Panc1 (cell line): ENCODE data around the gene TGM4. TPM values are rescaled to one million over a fixed set of nuclear protein-coding genes. Genes with fewer than 3 reads are reported as not detected.
A peak's percentile ranks its signal among the peaks of the same experiment; 100 is the strongest.

Source experiments
- ATAC-seq: fragments of 200-7000 bp; cut with Tn5 transposase; 2 replicates; pipeline ENCODE4 v1.9.1; 2020; ENCODE audit warnings: mild to moderate bottlenecking, moderate library complexity
- BruUV-seq: library from RNA; stranded (reverse); fragments of 400-500 nt; replicated peaks from 2 replicates; lab custom pipeline; 2021; lab: Mats Ljungman, UMichigan
- CTCF ChIA-PET: fragments of 300-600 bp; sonication (Branson Sonifier 250); formaldehyde crosslinking; loops from one replicate; lab custom pipeline; 2022; ENCODE audit warnings: antibody characterized with exemption; lab: Charles Lee
- POLR2A ChIA-PET: fragments of 300-600 bp; sonication (Branson Sonifier 250); formaldehyde crosslinking; loops from one replicate; lab custom pipeline; 2022; ENCODE audit warnings: antibody characterized with exemption; lab: Charles Lee
- DNase-seq: peaks from one replicate; pipeline ENCODE4 v3.0.0-alpha.2; 2010; ENCODE audit warnings: low read depth, low spot score
- H3K27ac ChIP-seq: 2 replicates; pipeline ENCODE4 v1.5.1; 2011; ENCODE audit warnings: mild to moderate bottlenecking, low read length, inconsistent platforms
- H3K27me3 ChIP-seq: fragments of 200-500 bp; sonication (Bioruptor generic); 2 replicates; pipeline ENCODE4 v1.6.0; 2014; ENCODE audit warnings: low read length, inconsistent platforms; ENCODE audit not compliant: control insufficient read depth, insufficient read depth
- H3K36me3 ChIP-seq: fragments of 200-500 bp; sonication (Bioruptor generic); 2 replicates; pipeline ENCODE4 v1.5.1; 2014; ENCODE audit warnings: inconsistent platforms, mild to moderate bottlenecking, low read length, moderate library complexity; ENCODE audit not compliant: control insufficient read depth, insufficient read depth
- H3K4me1 ChIP-seq: 2 replicates; pipeline ENCODE4 v1.5.1; 2011; ENCODE audit warnings: inconsistent platforms, mild to moderate bottlenecking, low read length, moderate library complexity; ENCODE audit not compliant: control insufficient read depth, insufficient read depth
- H3K4me3 ChIP-seq, 2 experiments: 2 replicates each; pipeline ENCODE4 v1.5.1; 2011 to 2012; ENCODE audit warnings: low read depth in 2 of 2, low read length in 2 of 2, mild to moderate bottlenecking in 2 of 2, inconsistent platforms in 1 of 2, moderate library complexity in 1 of 2
- H3K9me3 ChIP-seq: fragments of 200-500 bp; sonication (Bioruptor generic); 2 replicates; pipeline ENCODE4 v1.5.1; 2014; ENCODE audit warnings: low read depth, mild to moderate bottlenecking, inconsistent platforms, low read length, moderate library complexity; ENCODE audit not compliant: control insufficient read depth, insufficient read depth
- POLR2AphosphoS5 ChIP-seq: IDR thresholded peaks from 2 replicates; pipeline ENCODE4 v1.6.1; 2012; ENCODE audit warnings: mild to moderate bottlenecking, low read depth, low read length, moderate library complexity
- REST ChIP-seq, 2 experiments: IDR thresholded peaks; 2 replicates each; pipeline ENCODE4 v1.6.1; 2011 to 2012; ENCODE audit warnings: low read depth in 2 of 2, control low read depth in 1 of 2, low read length in 1 of 2, mild to moderate bottlenecking in 1 of 2, moderate library complexity in 1 of 2; ENCODE audit not compliant: insufficient read depth in 1 of 2
- SIN3A ChIP-seq: IDR thresholded peaks from 2 replicates; pipeline ENCODE4 v1.6.1; 2012; ENCODE audit warnings: low read depth, mild to moderate bottlenecking, low read length, moderate library complexity, borderline replicate concordance; ENCODE audit not compliant: insufficient read depth
- TCF7L2 ChIP-seq: IDR thresholded peaks from 2 replicates; pipeline ENCODE4 v1.6.1; 2011; ENCODE audit warnings: mild to moderate bottlenecking, low read depth, low read length, inconsistent platforms
- in situ Hi-C: cut with HindIII; loops from 2 replicates; pipeline ENCODE4 v1.10.0; 2016; ENCODE audit warnings: low sequenced_read_pairs, low pct_unique_long_range_greater_than_20kb
- intact Hi-C: fragments of 100-400 bp; cut with micrococcal nuclease; formaldehyde crosslinking; loops from one replicate; pipeline ENCODE4 v1.10.0; 2022; ENCODE audit not compliant: unreplicated experiment
- total RNA-seq: library from RNA; stranded (reverse); gene quantifications from one replicate; pipeline ENCODE4 v1.2.1, GENCODE V29; 2021; ENCODE audit not compliant: unreplicated experiment
- TF ChIP-seq, protein P1 (sequence below): fragments of 450-650 bp; IDR thresholded peaks from 2 replicates; pipeline ENCODE4 v1.5.1; 2017; ENCODE audit warnings: mild to moderate bottlenecking

The TGM4 gene
- total RNA-seq, 1 experiment from 2014 or later: 0.46 TPM

DNA sequence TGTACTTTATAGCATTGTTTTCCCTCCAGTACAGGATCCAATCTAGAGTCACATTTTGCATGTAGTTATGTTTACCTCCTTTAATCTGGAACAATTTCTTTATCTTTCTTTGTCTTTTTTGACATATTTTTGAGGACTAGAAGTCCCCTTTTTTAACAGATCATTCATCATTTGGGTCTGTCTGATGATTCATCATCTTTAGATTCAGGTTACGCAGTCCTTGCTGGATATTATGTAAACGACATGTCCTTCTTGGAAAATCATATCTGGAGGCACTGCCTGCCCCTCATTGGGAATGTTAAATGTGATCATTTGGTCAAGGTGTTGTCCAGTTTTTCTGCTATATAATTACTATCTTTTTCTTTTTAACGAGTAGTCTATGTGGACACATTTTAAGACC, 18.3 kb downstream of the TGM4 start:
- TF ChIP-seq POLR2AphosphoS5: no peak
- TF ChIP-seq, protein P1, sequence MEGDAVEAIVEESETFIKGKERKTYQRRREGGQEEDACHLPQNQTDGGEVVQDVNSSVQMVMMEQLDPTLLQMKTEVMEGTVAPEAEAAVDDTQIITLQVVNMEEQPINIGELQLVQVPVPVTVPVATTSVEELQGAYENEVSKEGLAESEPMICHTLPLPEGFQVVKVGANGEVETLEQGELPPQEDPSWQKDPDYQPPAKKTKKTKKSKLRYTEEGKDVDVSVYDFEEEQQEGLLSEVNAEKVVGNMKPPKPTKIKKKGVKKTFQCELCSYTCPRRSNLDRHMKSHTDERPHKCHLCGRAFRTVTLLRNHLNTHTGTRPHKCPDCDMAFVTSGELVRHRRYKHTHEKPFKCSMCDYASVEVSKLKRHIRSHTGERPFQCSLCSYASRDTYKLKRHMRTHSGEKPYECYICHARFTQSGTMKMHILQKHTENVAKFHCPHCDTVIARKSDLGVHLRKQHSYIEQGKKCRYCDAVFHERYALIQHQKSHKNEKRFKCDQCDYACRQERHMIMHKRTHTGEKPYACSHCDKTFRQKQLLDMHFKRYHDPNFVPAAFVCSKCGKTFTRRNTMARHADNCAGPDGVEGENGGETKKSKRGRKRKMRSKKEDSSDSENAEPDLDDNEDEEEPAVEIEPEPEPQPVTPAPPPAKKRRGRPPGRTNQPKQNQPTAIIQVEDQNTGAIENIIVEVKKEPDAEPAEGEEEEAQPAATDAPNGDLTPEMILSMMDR: no peak
- no peak for TF ChIP-seq SIN3A
- TF ChIP-seq REST (IDR thresholded peaks at IDR 0.05; ENCODE audit: insufficient read depth in 1 of 2, low read depth in 2 of 2, low read length in 1 of 2): no peak
- TF ChIP-seq TCF7L2: no peak
- Histone ChIP-seq H3K4me1 (no peaks in the 10 kb centered on the region; the same call in 1 of the 2 replicates), H3K9me3 (no peaks in the 10 kb centered on the region), H3K27me3 (no peaks in the 10 kb centered on the region), H3K36me3 (no peaks in the 10 kb centered on the region), H3K27ac (no peak overlapping the region), H3K4me3 (no peak overlapping the region)
- intact Hi-C loops (no loop called here), in situ Hi-C loops (no loop called here)
- DNase-seq (no peak), ATAC-seq (no peak)
- ChIA-PET POLR2A (no interaction called here), CTCF (no interaction called here)
- BruUV-seq: no TSS peak

DNA sequence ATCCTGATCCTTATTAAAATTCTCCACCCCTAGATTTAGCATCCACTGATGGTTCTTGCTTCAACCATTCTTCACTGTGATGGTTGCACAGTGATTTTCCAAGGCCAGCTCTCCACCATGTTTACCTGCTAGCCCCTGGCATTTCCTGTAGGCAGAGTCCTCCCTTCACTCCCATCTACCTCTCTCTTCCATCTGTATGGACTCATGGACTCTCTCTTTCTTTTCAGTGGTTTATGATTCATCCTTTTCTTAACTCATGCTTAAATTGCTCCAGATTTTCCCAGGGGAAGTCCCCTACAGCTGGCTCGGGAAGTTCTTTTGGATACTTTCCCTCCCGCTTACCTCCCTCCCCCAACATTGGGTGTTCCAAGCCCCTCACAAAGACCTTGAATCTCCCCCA, 18.7 kb downstream of the TGM4 start:
- no peaks in the 10 kb centered on the region for H3K9me3 ChIP-seq
- no peaks in the 10 kb centered on the region for H3K27me3 ChIP-seq
- no peaks in the 10 kb centered on the region; the same call in 1 of the 2 replicates for H3K4me1 ChIP-seq
- no peak overlapping the region for H3K4me3 ChIP-seq
- intact Hi-C loops (no loop called here), in situ Hi-C loops (no loop called here)
- no peak for DNase-seq
- H3K27ac ChIP-seq: no peak overlapping the region
- ChIA-PET CTCF (no interaction called here), POLR2A (no interaction called here)
- peak; percentile 71 for ATAC-seq
- BruUV-seq: no TSS peak
- no peaks in the 10 kb centered on the region for H3K36me3 ChIP-seq
- no peak for TF ChIP-seq SIN3A
- TF ChIP-seq TCF7L2: no peak
- TF ChIP-seq, protein P1: no peak
- no peak for TF ChIP-seq POLR2AphosphoS5
- no peak for TF ChIP-seq REST (IDR thresholded peaks at IDR 0.05; ENCODE audit: insufficient read depth in 1 of 2, low read depth in 2 of 2, low read length in 1 of 2)
